GM19467 (cell line): Measurements from ENCODE around the gene CCDC81.
"Not testable (repeated sequence)": the region's sequence is repeated elsewhere in the genome, so short reads cannot be mapped to it uniquely, and the experiment has no call there.

ENCODE experiments used
- ATAC-seq: cut with Tn5 transposase; IDR thresholded peaks from one replicate; pipeline ENCODE4 v1.9.1; 2021; ENCODE audit warnings: mild to moderate bottlenecking, moderate library complexity; ENCODE audit not compliant: unreplicated experiment

Gene CCDC81

DNA sequence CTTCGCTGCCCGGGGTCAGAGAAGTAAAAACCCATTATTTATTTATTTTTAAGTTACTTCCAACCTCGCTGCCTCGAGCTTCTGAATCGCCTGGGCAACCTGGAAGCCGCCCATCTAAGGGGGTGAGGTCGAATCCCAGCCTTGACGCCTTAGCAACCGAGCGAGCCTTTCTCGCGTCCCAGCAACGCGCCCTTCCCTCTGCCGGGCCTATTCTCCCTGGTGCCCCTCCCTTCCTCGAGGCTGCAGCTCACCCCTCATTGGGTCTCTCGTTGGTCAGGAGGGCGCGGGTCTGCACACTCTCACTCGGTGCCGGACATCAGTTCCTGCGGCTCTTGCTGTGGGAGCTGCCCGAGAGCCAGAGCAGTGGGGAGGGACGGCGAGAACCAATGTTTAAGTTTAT is at the start of gene CCDC81:
TSS of gene CCDC81 (plus strand) at position 302 of the 400 bp plus-strand sequence. CDS start 277 bp downstream, outside the sequence.
- ATAC-seq, result no peak

GRCh38 chr11:86335131-86335767 is 39.4 kb upstream of the CCDC81 start:
- ATAC-seq, result no peak

DNA sequence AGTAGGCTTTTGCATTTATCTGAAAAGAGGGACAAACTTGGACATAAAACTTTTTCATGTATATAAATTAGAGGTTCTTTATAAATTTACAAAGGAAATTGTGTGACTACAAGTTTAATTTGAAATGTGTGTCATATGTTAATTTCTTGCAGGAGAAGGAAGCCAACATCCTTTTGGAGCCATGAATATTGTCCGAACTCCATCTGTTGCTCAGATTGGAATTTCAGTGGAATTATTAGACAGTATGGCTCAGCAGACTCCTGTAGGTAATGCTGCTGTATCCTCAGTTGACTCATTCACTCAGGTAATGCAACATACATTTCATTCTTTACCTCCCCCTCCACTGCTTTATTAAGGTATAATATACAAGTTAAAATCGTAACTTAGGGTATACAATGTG is 37.5 kb upstream of the CCDC81 start:
- no peak for ATAC-seq

DNA sequence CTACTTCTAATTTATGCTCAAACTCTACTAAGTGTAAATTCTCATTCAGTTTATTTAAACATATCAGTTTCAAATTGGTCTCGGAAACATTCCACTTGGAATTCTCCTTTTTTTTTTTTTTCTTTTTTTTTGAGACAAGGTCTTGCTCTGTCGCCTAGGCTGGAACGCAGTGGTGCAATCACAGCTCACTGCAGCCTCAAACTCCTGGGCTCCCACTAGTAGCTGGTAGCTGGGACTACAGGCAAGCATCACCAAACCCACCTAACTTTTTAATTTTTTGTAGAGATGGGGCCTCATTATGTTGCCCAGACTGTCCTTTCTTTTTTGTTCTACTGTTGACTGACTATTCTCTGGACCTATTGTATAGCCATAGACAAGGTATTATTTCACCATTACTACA is 33.3 kb upstream of the CCDC81 start:
- ATAC-seq, result no peak

DNA sequence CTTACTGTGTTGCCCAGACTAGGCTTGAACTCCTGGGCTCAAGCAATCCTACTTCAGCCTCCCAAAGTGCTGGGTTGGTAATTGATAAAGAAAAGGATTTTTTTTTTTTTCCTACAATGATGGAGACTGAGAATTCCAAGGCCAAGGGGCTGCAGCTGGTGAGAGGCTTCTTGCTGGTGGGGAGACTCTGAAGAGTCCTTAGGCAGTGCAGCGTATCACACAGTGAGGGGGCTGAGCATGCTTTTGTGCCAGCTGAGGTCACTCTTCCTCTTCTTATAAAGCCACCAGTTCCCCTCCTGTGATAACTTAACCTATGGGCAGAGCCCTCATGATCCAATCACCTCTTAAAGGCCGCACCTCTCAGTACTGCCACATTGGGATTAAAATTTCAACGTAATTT is 28.2 kb upstream of the CCDC81 start:
- ATAC-seq, result no peak

GRCh38 chr11:86355256-86355655 is 19.4 kb upstream of the CCDC81 start:
- ATAC-seq, result no peak

DNA sequence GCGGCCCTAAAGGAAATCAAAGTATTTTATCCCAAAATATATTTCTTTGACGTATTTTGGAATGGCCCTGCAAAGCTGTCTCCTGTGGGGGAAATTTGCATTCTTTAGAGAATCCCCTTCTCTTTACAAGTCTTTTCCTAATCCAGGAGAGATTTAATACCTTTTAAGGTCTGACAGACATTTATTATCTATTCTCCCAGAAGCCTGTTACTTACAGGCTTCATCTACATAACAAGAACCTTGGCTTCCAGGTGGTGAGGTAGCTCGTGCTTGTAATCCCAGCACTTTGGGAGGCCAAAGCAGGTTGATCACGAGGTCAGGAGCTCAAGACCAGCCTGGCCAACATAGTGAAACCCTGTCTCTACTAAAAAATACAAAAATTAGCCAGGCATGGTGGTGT is 17.3 kb upstream of the CCDC81 start:
- not testable (repeated sequence) for ATAC-seq

- ATAC-seq, result no peak
Observed at GRCh38 chr11:86358720-86359119, 16.0 kb upstream of the CCDC81 start.

DNA sequence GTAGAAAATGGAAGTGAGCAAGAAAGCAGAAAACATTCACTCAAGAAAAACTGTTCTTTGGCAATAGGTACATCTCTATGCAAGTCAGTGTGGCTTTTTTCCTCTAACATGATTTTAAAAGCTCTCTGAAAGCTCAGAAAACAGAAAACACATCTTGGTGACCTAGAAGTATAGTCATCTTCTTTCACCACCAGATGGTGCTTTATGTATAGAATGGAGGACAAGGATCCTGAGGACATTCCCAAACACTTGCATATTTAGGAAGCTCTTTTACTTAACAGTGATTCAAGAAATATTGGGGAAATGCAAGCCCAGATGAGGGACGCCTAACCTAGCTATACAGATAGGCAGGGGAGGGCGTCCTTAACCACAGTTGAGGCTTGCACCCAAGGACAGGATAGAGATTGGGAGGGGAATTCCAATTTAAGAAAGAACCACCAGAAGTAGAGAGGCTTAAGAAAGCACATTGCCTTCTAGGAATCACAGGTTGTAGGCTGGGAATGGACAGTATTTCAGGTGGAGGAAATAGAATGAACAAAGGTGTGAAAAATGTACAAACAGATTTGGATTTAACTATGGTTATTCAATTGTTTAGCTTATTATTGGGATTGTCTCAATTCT is 13.8 kb upstream of the CCDC81 start:
- ATAC-seq, result no peak

DNA sequence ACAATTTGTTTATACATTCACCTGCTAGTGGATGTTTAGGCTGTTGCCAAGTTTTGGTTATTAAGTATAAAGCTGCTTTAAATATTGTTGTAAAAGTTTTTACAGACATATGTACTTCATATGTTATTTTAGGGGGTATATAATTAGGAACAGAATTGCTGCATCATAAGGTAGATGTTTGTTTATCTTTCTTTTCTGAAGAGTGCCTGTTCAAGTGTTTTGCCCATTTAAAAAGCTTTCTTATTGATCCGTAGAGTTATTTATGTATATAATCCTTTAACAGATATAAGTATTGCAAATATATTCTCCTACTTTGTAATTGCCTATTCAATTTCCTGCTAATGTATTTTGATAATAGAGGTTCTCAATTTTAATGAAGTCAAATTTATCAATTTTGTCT is 11.3 kb upstream of the CCDC81 start:
- no peak for ATAC-seq

GRCh38 chr11:86365546-86365945 is 9.1 kb upstream of the CCDC81 start:
- ATAC-seq, result no peak

DNA sequence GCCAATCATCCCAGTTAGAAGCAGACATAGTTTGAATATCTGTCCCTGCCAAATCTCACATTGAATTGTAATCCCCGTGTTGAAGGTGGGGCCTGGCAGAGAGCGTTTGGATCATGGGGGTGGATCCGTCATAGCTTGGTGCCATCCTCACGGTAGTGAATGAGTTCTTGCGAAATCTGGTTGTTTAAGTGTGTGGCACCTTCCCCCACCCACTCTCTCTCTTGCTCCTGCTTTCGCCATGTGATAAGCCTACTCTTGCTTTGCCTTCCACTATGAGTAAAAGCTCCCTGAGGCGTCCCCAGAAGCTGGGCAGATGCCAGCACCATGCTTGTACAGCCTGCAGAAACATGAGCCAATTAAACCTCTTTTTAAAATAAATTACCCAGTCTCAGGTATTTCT is 5.0 kb upstream of the CCDC81 start:
- no peak for ATAC-seq

DNA sequence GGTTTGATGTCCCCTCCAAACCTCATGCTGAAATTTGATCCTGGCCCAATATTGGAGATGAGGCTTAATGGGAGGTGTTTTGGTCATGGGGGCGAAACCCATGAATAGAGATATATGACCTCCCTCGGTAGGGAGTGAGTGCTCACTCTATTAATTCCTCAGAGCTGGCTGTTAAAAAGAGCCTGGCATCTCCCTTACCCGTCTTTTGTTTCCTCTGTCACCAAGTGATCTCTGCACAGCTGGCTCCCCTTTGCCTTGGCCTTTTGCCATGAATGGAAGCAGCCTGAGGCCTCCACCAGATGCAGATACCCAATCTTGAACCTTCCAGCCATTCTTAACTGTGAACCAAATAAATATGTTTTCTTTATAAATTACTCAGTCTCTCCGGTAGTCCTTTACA is 4.5 kb upstream of the CCDC81 start:
- no peak for ATAC-seq

GRCh38 chr11:86370922-86371594 is 3.6 kb upstream of the CCDC81 start:
- no peak for ATAC-seq

DNA sequence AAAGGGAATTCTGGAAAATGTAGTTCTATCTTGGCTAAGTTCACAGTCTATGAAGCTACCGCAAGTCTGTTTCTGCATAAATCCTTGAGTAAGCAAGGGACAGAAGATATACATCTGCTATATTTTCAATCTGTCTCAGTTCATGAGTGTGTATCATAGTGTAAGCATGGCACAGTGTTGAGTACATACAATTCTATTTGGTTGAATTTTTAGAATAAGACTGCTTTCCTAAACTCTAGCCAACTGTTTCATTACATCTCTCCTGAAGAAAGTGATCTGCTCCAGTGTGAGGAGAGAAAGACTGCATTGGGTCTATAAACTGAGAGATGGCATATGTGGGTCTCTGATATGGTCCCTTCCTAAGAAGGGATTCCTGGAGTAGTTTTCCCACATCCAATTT is 2.6 kb upstream of the CCDC81 start:
- ATAC-seq, result no peak

DNA sequence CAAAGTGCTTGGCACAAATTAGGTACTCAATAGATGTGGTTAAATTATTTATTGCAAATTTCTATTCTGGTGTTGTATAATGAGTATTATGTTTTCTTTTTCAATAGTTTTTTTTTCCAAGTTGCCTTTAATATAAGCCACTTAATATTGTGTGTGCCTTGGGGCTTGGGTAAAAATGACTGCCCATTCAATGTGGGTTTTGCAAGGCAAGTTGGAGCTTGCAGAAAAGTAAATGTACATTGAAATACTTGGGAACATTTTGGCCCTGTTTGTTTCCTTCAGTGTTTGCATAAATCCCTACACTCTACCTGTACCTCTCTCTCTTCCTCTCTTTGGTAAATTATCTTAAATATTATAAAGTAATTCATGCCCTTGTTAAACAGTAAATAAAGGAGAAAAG is 2.1 kb upstream of the CCDC81 start:
- ATAC-seq, result no peak

DNA sequence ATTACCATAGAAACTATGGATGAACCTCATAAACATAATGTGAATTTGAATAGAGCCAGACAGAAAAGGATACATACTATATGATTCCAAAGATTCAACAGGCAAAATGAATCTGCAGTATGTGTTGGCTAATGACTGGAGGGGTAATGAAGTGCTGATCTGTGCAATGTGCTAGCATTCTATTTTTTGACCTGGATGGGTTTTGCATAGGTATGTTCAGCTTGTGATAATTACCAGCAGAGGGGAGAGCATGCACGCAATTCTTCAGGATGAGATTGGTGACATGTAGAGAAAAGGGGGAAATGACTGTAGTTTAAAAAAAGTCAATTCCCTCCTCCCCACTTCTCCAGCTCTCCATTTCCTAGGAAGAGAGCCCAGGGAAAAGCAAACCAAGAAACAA is 618 bp upstream of the CCDC81 start:
- no peak for ATAC-seq

DNA sequence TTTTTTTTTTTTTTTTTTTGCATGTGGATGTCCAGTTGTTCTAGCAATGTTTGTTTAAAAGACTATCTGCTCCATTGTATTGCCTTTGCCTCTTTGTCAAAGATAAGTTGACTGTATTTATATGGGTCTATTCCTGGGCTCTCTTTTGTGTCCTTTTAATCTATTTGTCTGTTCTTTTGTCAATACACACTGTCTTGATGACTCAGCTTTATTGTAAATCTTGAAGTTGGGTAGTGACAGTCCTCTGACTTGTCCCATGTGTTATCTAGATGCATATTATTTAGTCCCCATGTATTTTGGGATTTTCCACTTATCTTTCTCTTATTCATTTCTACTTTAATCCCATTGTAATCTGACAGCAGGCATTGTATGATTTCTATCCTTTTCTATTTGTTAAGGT is 3.3 kb downstream of the CCDC81 start:
- ATAC-seq, result no peak

- ATAC-seq, result no peak
Observed at GRCh38 chr11:86380295-86381059, 5.8 kb downstream of the CCDC81 start.

DNA sequence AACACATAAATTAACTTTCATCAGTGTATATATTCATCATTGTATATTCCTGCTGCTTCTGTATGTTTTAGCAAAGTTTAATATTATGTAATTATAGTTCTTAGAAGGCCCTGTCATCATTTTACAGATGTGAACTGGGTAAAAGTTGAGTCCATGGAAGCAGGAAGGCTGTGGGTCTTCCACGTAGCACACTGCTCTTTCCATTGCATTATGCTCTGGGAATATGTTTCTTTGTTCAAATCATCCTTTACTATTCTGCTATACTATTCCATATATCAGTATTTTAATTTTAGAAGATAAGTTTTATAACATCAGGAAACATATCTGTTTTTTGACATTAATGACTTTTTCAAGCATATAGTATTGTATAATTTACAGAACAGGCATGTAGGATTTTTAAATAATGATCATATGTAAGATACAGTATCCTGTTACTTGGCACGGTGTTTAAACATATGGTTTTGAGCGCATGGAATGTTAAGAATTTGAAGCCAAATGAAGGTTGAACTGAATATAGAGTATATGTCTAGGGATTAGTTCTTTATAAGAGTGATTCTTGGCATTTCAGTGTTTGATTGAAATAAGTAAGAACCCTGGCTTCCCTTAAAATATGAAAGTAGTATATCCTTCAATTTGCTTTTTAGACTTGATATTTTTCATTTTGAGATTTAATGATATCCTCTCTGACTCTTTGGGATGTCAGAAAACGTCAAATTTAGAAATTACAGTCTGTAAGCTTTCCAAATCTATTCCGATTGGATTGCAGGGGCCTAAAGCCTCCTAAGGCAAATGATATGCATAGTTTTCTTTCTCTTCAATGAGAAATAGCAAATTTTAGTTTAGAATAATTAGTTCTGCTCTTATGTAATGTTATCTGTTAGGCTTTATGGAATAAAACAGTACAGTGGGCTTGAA is 8.6 kb downstream of the CCDC81 start:
- ATAC-seq, result no peak

DNA sequence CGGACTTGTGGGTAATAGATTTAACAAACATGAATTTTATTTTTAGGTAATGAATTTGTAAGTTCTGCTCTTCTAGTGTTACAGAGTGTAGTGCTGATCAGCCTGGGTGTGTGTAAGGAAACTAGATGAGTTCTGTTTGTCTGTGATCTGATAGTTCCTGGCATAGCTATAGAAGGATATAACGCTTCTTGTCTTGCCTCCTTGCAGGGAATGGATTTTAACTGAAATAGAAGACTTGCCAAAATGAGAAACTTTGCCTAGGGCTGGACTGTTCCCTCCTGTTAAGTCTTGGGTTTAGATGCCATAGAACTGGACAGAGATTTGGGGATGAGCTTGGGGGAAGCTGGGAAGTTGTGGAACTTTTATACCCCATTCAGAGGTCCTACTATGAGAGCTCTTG is 11.6 kb downstream of the CCDC81 start:
- no peak for ATAC-seq
